H1 (cell line): Measurements from ENCODE around the gene CNNM2. TPM values are rescaled to one million over a fixed set of nuclear protein-coding genes. Genes with fewer than 3 reads are reported as not detected.

Source experiments
- CTCF ChIA-PET: fragments of 300-600 bp; sonication (Branson Sonifier 250); formaldehyde crosslinking; loops from one replicate; lab custom pipeline; 2021; ENCODE audit not compliant: partially characterized antibody; lab: Charles Lee
- POLR2A ChIA-PET: fragments of 300-600 bp; sonication (Branson Sonifier 250); formaldehyde crosslinking; loops from one replicate; lab custom pipeline; 2021; ENCODE audit warnings: inconsistent platforms; ENCODE audit not compliant: partially characterized antibody; lab: Charles Lee
- DNase-seq, 2 experiments: peaks; one replicate each; pipeline versions ENCODE4 v3.0.0 to v3.0.0-alpha.2; 2010 to 2022; ENCODE audit warnings: low spot score in 2 of 2, low read depth in 1 of 2, mixed read lengths in 1 of 2
- FAIRE-seq: peaks from 2 replicates; lab custom pipeline; 2011; peaks lifted over from hg19 to GRCh38; lab: Jason Lieb, UNC
- H2AFZ ChIP-seq: 2 replicates; pipeline ENCODE4 v1.8.1; 2012; ENCODE audit warnings: low read length, inconsistent platforms
- H2AK5ac ChIP-seq: 2 replicates; pipeline ENCODE4 v1.6.1; 2013; ENCODE audit warnings: low read depth, low read length
- H2BK120ac ChIP-seq: replicated peaks from 2 replicates; pipeline ENCODE3; 2013; ENCODE audit warnings: low read depth, low read length, inconsistent platforms
- H2BK12ac ChIP-seq: 2 replicates; pipeline ENCODE4 v1.6.1; 2013; ENCODE audit warnings: low read depth, low read length
- H2BK15ac ChIP-seq: 2 replicates; pipeline ENCODE4 v1.6.1; 2013; ENCODE audit warnings: low read length
- H2BK20ac ChIP-seq: 2 replicates; pipeline ENCODE4 v1.6.1; 2013; ENCODE audit warnings: low read length
- H2BK5ac ChIP-seq: 2 replicates; pipeline ENCODE4 v1.6.1; 2013; ENCODE audit warnings: low read depth, low read length
- H3K14ac ChIP-seq: 2 replicates; pipeline ENCODE4 v1.6.1; 2013; ENCODE audit warnings: inconsistent platforms; ENCODE audit not compliant: insufficient read length
- H3K18ac ChIP-seq: 2 replicates; pipeline ENCODE4 v1.6.1; 2013; ENCODE audit warnings: low read length; ENCODE audit errors: extremely low read depth
- H3K23ac ChIP-seq: 2 replicates; pipeline ENCODE4 v1.6.1; 2013; ENCODE audit warnings: inconsistent platforms; ENCODE audit not compliant: insufficient read length
- H3K23me2 ChIP-seq: 2 replicates; pipeline ENCODE4 v1.6.1; 2013; ENCODE audit warnings: low read depth, low read length
- H3K27ac ChIP-seq: 2 replicates; pipeline ENCODE4 v1.6.1; 2011; ENCODE audit warnings: low read depth, low read length, inconsistent platforms
- H3K27me3 ChIP-seq, 4 experiments: replicated peaks in 1 of 4; 1 replicate in 1 of 4; 2 replicates in 3 of 4; pipeline versions ENCODE4 v1.6.1 to v1.8.1; 2011 to 2013; ENCODE audit warnings: low read length in 3 of 4, mild to moderate bottlenecking in 3 of 4, inconsistent platforms in 2 of 4, mixed read lengths in 2 of 4, moderate library complexity in 1 of 4; ENCODE audit not compliant: control insufficient read depth in 3 of 4, insufficient read depth in 3 of 4; ENCODE audit errors: extremely low read depth in 1 of 4
- H3K36me3 ChIP-seq, 4 experiments: 2 replicates each; pipeline versions ENCODE4 v1.6.1 to v1.8.1; 2011 to 2013; ENCODE audit warnings: mild to moderate bottlenecking in 4 of 4, low read length in 3 of 4, moderate library complexity in 2 of 4, control low read depth in 1 of 4, inconsistent platforms in 1 of 4; ENCODE audit not compliant: insufficient read depth in 4 of 4, control insufficient read depth in 2 of 4
- H3K4ac ChIP-seq: replicated peaks from 2 replicates; pipeline ENCODE3; 2013; ENCODE audit warnings: low read length, low read depth, mixed read lengths, inconsistent platforms; ENCODE audit not compliant: insufficient read length
- H3K4me1 ChIP-seq, 4 experiments: replicated peaks in 1 of 4; 1 replicate in 1 of 4; 2 replicates in 3 of 4; pipeline versions ENCODE4 v1.6.1 to v1.8.1; 2011 to 2013; ENCODE audit warnings: low read length in 3 of 4, inconsistent platforms in 2 of 4, mixed read lengths in 1 of 4; ENCODE audit not compliant: insufficient read depth in 4 of 4, control insufficient read depth in 3 of 4
- H3K4me2 ChIP-seq, 2 experiments: 2 replicates each; pipeline versions ENCODE4 v1.6.1 to v1.8.1; 2011 to 2013; ENCODE audit warnings: low read depth in 2 of 2, low read length in 2 of 2, control low read depth in 1 of 2, inconsistent platforms in 1 of 2, mild to moderate bottlenecking in 1 of 2; ENCODE audit not compliant: insufficient read depth in 1 of 2
- H3K4me3 ChIP-seq, 4 experiments: fragments of 200-600, 300-600 bp in 1 of 4; sonication (generic), shearing (Covaris generic), sonication (Bioruptor Twin) in 1 of 4; 2 replicates each; pipeline versions ENCODE4 v1.5.1 to v1.8.1; 2011 to 2016; ENCODE audit warnings: low read length in 4 of 4, low read depth in 3 of 4, control low read depth in 2 of 4, inconsistent platforms in 2 of 4, mild to moderate bottlenecking in 2 of 4, mixed read lengths in 1 of 4, moderate library complexity in 1 of 4; ENCODE audit not compliant: insufficient read depth in 2 of 4; ENCODE audit errors: extremely low read depth in 1 of 4
- H3K56ac ChIP-seq: replicated peaks from 2 replicates; pipeline ENCODE3; 2013; ENCODE audit warnings: low read depth, mild to moderate bottlenecking, mixed read lengths, low read length, inconsistent platforms; ENCODE audit not compliant: insufficient read length
- H3K79me1 ChIP-seq: 2 replicates; pipeline ENCODE4 v1.6.1; 2013; ENCODE audit warnings: low read depth, low read length, control low read depth
- H3K79me2 ChIP-seq, 2 experiments: 2 replicates each; pipeline versions ENCODE4 v1.6.1 to v1.8.1; 2012 to 2013; ENCODE audit warnings: low read length in 2 of 2, mild to moderate bottlenecking in 2 of 2, inconsistent platforms in 1 of 2; ENCODE audit not compliant: insufficient read depth in 2 of 2, control insufficient read depth in 1 of 2
- H3K9ac ChIP-seq, 4 experiments: replicated peaks in 1 of 4; 1 replicate in 1 of 4; 2 replicates in 3 of 4; pipeline versions ENCODE4 v1.6.1 to v1.8.1; 2011 to 2013; ENCODE audit warnings: low read depth in 3 of 4, low read length in 3 of 4, control low read depth in 2 of 4, mild to moderate bottlenecking in 2 of 4, moderate library complexity in 2 of 4, inconsistent platforms in 1 of 4; ENCODE audit errors: extremely low read depth in 1 of 4
- H3K9me3 ChIP-seq, 2 experiments: 2 replicates each; pipeline versions ENCODE4 v1.6.1 to v1.8.1; 2012 to 2013; ENCODE audit warnings: mild to moderate bottlenecking in 2 of 2, moderate library complexity in 2 of 2, control low read depth in 1 of 2, inconsistent platforms in 1 of 2, low read depth in 1 of 2, low read length in 1 of 2, mixed read lengths in 1 of 2; ENCODE audit not compliant: insufficient read depth in 2 of 2
- H4K20me1 ChIP-seq, 2 experiments: replicated peaks in 1 of 2; 2 replicates each; pipeline versions ENCODE3 to v1.8.1; 2011 to 2013; ENCODE audit warnings: inconsistent platforms in 2 of 2, low read length in 2 of 2, mild to moderate bottlenecking in 1 of 2; ENCODE audit not compliant: insufficient read depth in 2 of 2, control insufficient read depth in 1 of 2
- H4K5ac ChIP-seq: 2 replicates; pipeline ENCODE4 v1.6.1; 2013; ENCODE audit warnings: low read length, low read depth, mixed read lengths, inconsistent platforms; ENCODE audit not compliant: insufficient read length
- H4K8ac ChIP-seq: 2 replicates; pipeline ENCODE4 v1.8.0; 2013; ENCODE audit warnings: mild to moderate bottlenecking, moderate library complexity, low read length, inconsistent platforms; ENCODE audit not compliant: insufficient read depth; ENCODE audit errors: extremely low read depth
- H4K91ac ChIP-seq: replicated peaks from 2 replicates; pipeline ENCODE3; 2013; ENCODE audit warnings: low read length, mixed read lengths, inconsistent platforms; ENCODE audit not compliant: insufficient read length
- CEBPB ChIP-seq: IDR thresholded peaks from 2 replicates; pipeline ENCODE4 v1.6.1; 2012; ENCODE audit warnings: low read depth, low read length
- CHD2 ChIP-seq: IDR thresholded peaks from 2 replicates; pipeline ENCODE4 v1.6.1; 2012; ENCODE audit warnings: low read length, improper control_type of control experiment
- E2F6 ChIP-seq: IDR thresholded peaks from 2 replicates; pipeline ENCODE4 v1.6.1; 2012; ENCODE audit warnings: inconsistent platforms
- JUN ChIP-seq: IDR thresholded peaks from 2 replicates; pipeline ENCODE4 v1.6.1; 2011; ENCODE audit warnings: low read depth, mild to moderate bottlenecking, improper control_type of control experiment, low read length
- RBBP5 ChIP-seq: IDR thresholded peaks from 2 replicates; pipeline ENCODE4 v1.7.1; 2012; ENCODE audit warnings: low read depth, mild to moderate bottlenecking, inconsistent platforms, low read length, moderate library complexity, borderline replicate concordance
- RFX5 ChIP-seq: IDR thresholded peaks from 2 replicates; pipeline ENCODE4 v1.6.1; 2011; ENCODE audit warnings: low read depth, low read length, improper control_type of control experiment, borderline replicate concordance
- SIX5 ChIP-seq: IDR thresholded peaks from 2 replicates; pipeline ENCODE4 v1.6.1; 2011; ENCODE audit warnings: mild to moderate bottlenecking, low read depth, low read length
- TAF1 ChIP-seq: IDR thresholded peaks from 2 replicates; pipeline ENCODE4 v1.6.1; 2011; ENCODE audit warnings: mild to moderate bottlenecking, low read depth, low read length
- TEAD4 ChIP-seq: IDR thresholded peaks from 2 replicates; pipeline ENCODE4 v1.6.1; 2012; ENCODE audit warnings: low read depth, low read length, inconsistent platforms, mixed read lengths
- ZNF274 ChIP-seq: IDR thresholded peaks from 2 replicates; pipeline ENCODE4 v1.7.0; 2012; ENCODE audit warnings: low read length, borderline replicate concordance; ENCODE audit errors: extremely low read depth
- WGBS, 2 experiments: shearing (Covaris generic) in 1 of 2; methylation state at CpG; one replicate each; pipeline versions ENCODE4 v1.1.6 to v1.1.7; 2013 to 2015; ENCODE audit warnings: low lambda C conversion rate in 2 of 2, mixed read lengths in 2 of 2, inconsistent platforms in 1 of 2, low coverage in 1 of 2, missing lambda C conversion rate in 1 of 2; ENCODE audit not compliant: insufficient replicate concordance in 2 of 2, insufficient coverage in 1 of 2, insufficient read length in 1 of 2; ENCODE audit errors: extremely low coverage in 1 of 2, missing lambda C conversion rate in 1 of 2; 5-methylcytosine and 5-hydroxymethylcytosine counted together
- polyA plus RNA-seq, 7 experiments: library from polyadenylated mRNA; depleted of rRNA in 3 of 7; stranded (reverse) in 5 of 7; unstranded in 2 of 7; fragments of >200 nt in 5 of 7; fragments of 200-250 nt in 2 of 7; gene quantifications; 1 replicate in 5 of 7; 2 replicates in 1 of 7; 4 replicates in 1 of 7; pipeline versions ENCODE4 v1.2.1 to v1.2.3, GENCODE V29; 2011 to 2013; ENCODE audit warnings: missing spikeins in 2 of 7, mixed read lengths in 2 of 7
- total RNA-seq: library from RNA; stranded (reverse); fragmentation: NEBNext Ultra II Directional; extraction: Animal tissue kit (Norgen Biotek cat#: 25700); gene quantifications from 2 replicates; pipeline ENCODE4 v1.2.1, GENCODE V29; 2021

CNNM2 gene
- total and polyA plus RNA-seq, 2 of the 8 experiments (the other 6 are each of a cell fraction or from before 2014, with no cell fraction given) = 7.3 to 23.6 TPM

GRCh38 chr10:102870221-102870620, 47.9 kb upstream of the CNNM2 start:
- Histone ChIP-seq H3K56ac (no peak overlapping the region), H3K4ac (no peak overlapping the region), H3K27ac (no peak overlapping the region), H3K79me1 (no peaks in the 10 kb centered on the region), H2AK5ac (no peak overlapping the region), H3K79me2 (no peaks in the 10 kb centered on the region), H2AFZ (peak overlapping the region; percentile 86), H2BK20ac (0 out of 2 replicates have a peak overlapping the region, but pooled peaks have one; percentile 48), H3K14ac (no peak overlapping the region), H2BK15ac (no peak overlapping the region; the same call in 1 of the 2 replicates), H3K18ac (peak overlapping the region; percentile 93; the same call in 1 of the 2 replicates), H3K27me3 (no peaks in the 10 kb centered on the region; a peak in 1 of 7 replicates), H4K20me1 (no peaks in the 10 kb centered on the region), H2BK5ac (peak overlapping the region; percentile 52; the same call in 1 of the 2 replicates), H3K23me2 (peaks cover 10% of the 10 kb centered on the region), H3K23ac (no peak overlapping the region), H2BK12ac (peak overlapping the region; percentile 77; the same call in 1 of the 2 replicates), H4K91ac (no peak overlapping the region), H2BK120ac (no peak overlapping the region), H4K5ac (no peak overlapping the region), H4K8ac (peak overlapping the region; percentile 92; the same call in 1 of the 2 replicates), H3K36me3 (no peaks in the 10 kb centered on the region), H3K9me3 (no peaks in the 10 kb centered on the region), H3K4me2 (peak overlapping the region; percentile 88 to 97), H3K4me3 (peak overlapping the region; percentile 55 to 72 (median 66)), H3K9ac (peak overlapping the region in 3 of 4 experiments; percentile 68 to 76 (median 75); a peak in 6 of 7 replicates), H3K4me1 (peaks cover 0 to 6% (median 3%) of the 10 kb centered on the region in 4 experiments; a peak in 5 of 7 replicates)
- ChIA-PET CTCF (interaction anchor here (0.6 kb wide), 1 partner anchor 178 kb away, joined by 4 read pairs; no protein-coding TSS in a partner anchor), POLR2A (interaction anchor here (1.1 to 3.0 kb wide), 6 partner anchors 8 to 156 kb away, joined by 3 to 18 read pairs (median 4); partner anchors contain the start of genes ARL3, BORCS7, CNNM2 and SFXN2)
- no peak for FAIRE-seq
- DNase-seq = no peak
- 88% methylated on average over 10 of the region's 10 CpGs; no CpG with 5 or more reads in 1 of the 2 experiments for WGBS, 2 experiments
- TF ChIP-seq TEAD4 (no peak), JUN (no peak), ZNF274 (no peak), CHD2 (no peak), TAF1 (no peak), E2F6 (no peak), RBBP5 (no peak), SIX5 (no peak), CEBPB (no peak), RFX5 (no peak)
